PC-3 (cell line): Measurements from ENCODE around the gene PAGR1.

Experiments
- EZH2 ChIP-seq: fragments of 300-600 bp; sonication (generic); IDR thresholded peaks from one replicate; pipeline ENCODE4 v1.6.1; 2017; ENCODE audit warnings: antibody characterized with exemption, mild to moderate bottlenecking, low read length; ENCODE audit not compliant: unreplicated experiment
- TF ChIP-seq, protein P1 (sequence below): fragments of 300-600 bp; sonication (generic); conservative IDR thresholded peaks from 2 replicates; pipeline ENCODE4 v1.5.1; 2017; ENCODE audit warnings: antibody characterized with exemption, low read depth, mild to moderate bottlenecking, low read length

DNA sequence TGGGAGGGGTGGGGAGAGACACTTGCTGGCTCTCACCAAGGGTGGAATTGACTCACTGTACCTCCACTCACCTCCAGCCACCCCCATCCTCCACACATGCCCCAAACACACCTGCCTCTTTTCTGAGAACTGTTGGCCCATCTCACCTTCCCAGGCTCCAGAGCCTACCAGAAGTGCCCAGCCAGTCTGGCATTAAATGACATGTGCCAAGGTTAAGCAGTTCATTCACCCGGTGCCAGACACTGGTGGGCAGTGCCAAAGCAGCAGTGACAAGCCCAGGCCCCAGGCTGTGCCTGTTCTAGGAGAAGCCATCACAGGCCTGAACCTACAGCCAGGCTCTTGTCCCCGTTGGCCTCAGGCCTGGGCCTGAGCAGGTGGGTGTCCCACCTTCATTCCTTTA lies 15.5 kb downstream of the PAGR1 start:
- TF ChIP-seq, protein P1, sequence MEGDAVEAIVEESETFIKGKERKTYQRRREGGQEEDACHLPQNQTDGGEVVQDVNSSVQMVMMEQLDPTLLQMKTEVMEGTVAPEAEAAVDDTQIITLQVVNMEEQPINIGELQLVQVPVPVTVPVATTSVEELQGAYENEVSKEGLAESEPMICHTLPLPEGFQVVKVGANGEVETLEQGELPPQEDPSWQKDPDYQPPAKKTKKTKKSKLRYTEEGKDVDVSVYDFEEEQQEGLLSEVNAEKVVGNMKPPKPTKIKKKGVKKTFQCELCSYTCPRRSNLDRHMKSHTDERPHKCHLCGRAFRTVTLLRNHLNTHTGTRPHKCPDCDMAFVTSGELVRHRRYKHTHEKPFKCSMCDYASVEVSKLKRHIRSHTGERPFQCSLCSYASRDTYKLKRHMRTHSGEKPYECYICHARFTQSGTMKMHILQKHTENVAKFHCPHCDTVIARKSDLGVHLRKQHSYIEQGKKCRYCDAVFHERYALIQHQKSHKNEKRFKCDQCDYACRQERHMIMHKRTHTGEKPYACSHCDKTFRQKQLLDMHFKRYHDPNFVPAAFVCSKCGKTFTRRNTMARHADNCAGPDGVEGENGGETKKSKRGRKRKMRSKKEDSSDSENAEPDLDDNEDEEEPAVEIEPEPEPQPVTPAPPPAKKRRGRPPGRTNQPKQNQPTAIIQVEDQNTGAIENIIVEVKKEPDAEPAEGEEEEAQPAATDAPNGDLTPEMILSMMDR = no peak
- TF ChIP-seq EZH2 = no peak
